Uterus (tissue), 4 donors: ENCODE results near the gene STAMBPL1. TPM values are rescaled to one million over a fixed set of nuclear protein-coding genes. Genes with fewer than 3 reads are reported as not detected.

Experiments
- DNase-seq, 2 donors: peaks; one replicate each; pipeline ENCODE4 v3.0.0-alpha.2; 2019 to 2020
- H3K27ac ChIP-seq, 2 donors: fragments of 200-600 bp; sonication (generic); 1 replicate in 1 of 2; 2 replicates in 1 of 2; pipeline ENCODE4 v1.5.1; 2016 to 2018
- H3K27me3 ChIP-seq, 2 donors: fragments of 200-600 bp; sonication (generic); one replicate each; pipeline ENCODE4 v1.5.1; 2018 to 2019; ENCODE audit warnings: control low read depth in 1 of 2
- H3K36me3 ChIP-seq, 2 donors: fragments of 200-600 bp; sonication (generic); one replicate each; pipeline ENCODE4 v1.5.1; 2019; ENCODE audit warnings: control low read depth in 1 of 2
- H3K4me1 ChIP-seq, 2 donors: fragments of 200-600 bp; sonication (generic); one replicate each; pipeline ENCODE4 v1.5.1; 2018 to 2019; ENCODE audit warnings: control low read depth in 1 of 2
- H3K4me3 ChIP-seq, 2 donors: fragments of 200-600 bp; sonication (generic); 1 replicate in 1 of 2; 2 replicates in 1 of 2; pipeline ENCODE4 v1.5.1; 2018 to 2019; ENCODE audit warnings: mild to moderate bottlenecking in 1 of 2
- H3K9me3 ChIP-seq, 2 donors: fragments of 200-600 bp; sonication (generic); one replicate each; pipeline ENCODE4 v1.5.1; 2019; ENCODE audit warnings: control low read depth in 1 of 2
- POLR2A ChIP-seq, 2 donors: fragments of 450-650 bp; IDR thresholded peaks; one replicate each; pipeline ENCODE4 v1.6.1; 2016; ENCODE audit warnings: antibody characterized with exemption in 2 of 2, mild to moderate bottlenecking in 1 of 2, moderate library complexity in 1 of 2
- intact Hi-C: fragments of 100-400 bp; cut with DNase I; formaldehyde crosslinking; loops from one replicate; pipeline ENCODE4 v1.15.1; 2023; ENCODE audit warnings: low total_unique reads
- total RNA-seq, 4 donors: library from RNA; depleted of rRNA in 3 of 4; stranded (reverse); fragments of >200 nt in 3 of 4; gene quantifications; one replicate each; pipeline versions ENCODE4 v1.1.0 to v1.2.4, GENCODE V29; 2014 to 2023
- TF ChIP-seq, protein P1 (sequence below), 4 experiments: fragments of 200-600 bp in 2 of 4; fragments of 450-650 bp in 2 of 4; sonication (generic) in 2 of 4; IDR thresholded peaks; one replicate each; pipeline ENCODE4 v1.5.1; 2016 to 2019; ENCODE audit warnings: antibody characterized with exemption in 4 of 4, mild to moderate bottlenecking in 2 of 4, moderate library complexity in 1 of 4
- donor health status: DM: yes; HTN: yes; CAD: no.

The STAMBPL1 gene
- total RNA-seq, 4 donors from 2014 or later: 3.8 to 23.6 (median 6.5) TPM

DNA sequence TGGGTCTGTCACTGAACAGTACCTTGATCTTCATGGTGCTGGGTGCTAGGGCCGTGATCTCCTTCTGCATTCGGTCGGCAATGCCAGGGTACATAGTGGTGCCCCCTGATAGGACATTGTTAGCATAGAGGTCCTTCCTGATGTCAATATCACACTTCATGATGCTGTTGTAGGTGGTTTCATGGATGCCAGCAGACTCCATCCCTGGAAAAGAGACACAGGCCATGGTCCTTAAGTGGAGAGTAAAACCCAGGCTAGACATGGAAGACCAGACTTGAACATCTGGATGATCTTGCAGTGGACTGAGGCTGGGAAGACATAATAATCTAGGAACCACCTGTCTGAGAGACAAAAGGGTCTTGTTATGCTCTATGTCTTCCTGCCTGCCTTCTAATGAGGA, 58.0 kb downstream of the STAMBPL1 start:
- no peaks in the 10 kb centered on the region for H3K27me3 ChIP-seq
- no peaks in the 10 kb centered on the region for H3K9me3 ChIP-seq
- DNase-seq: no peak
- H3K4me3 ChIP-seq: no peak overlapping the region
- TF ChIP-seq, protein P1, sequence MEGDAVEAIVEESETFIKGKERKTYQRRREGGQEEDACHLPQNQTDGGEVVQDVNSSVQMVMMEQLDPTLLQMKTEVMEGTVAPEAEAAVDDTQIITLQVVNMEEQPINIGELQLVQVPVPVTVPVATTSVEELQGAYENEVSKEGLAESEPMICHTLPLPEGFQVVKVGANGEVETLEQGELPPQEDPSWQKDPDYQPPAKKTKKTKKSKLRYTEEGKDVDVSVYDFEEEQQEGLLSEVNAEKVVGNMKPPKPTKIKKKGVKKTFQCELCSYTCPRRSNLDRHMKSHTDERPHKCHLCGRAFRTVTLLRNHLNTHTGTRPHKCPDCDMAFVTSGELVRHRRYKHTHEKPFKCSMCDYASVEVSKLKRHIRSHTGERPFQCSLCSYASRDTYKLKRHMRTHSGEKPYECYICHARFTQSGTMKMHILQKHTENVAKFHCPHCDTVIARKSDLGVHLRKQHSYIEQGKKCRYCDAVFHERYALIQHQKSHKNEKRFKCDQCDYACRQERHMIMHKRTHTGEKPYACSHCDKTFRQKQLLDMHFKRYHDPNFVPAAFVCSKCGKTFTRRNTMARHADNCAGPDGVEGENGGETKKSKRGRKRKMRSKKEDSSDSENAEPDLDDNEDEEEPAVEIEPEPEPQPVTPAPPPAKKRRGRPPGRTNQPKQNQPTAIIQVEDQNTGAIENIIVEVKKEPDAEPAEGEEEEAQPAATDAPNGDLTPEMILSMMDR (IDR thresholded peaks at IDR 0.05): no peak
- TF ChIP-seq POLR2A (IDR thresholded peaks at IDR 0.05): no peak
- no peaks in the 10 kb centered on the region for H3K36me3 ChIP-seq
- H3K4me1 ChIP-seq: peaks cover 3 to 6% of the 10 kb centered on the region in 2 donors
- H3K27ac ChIP-seq: peak overlapping the region; percentile 73 to 82
- intact Hi-C loops: loop anchor here (5.0 kb wide), 1 partner anchor 49 kb away; no protein-coding TSS in a partner anchor

- peak overlapping the region; percentile 73 to 82 for H3K27ac ChIP-seq
Measured at GRCh38 chr10:88938938-88939337, 58.9 kb downstream of the STAMBPL1 start.

DNA sequence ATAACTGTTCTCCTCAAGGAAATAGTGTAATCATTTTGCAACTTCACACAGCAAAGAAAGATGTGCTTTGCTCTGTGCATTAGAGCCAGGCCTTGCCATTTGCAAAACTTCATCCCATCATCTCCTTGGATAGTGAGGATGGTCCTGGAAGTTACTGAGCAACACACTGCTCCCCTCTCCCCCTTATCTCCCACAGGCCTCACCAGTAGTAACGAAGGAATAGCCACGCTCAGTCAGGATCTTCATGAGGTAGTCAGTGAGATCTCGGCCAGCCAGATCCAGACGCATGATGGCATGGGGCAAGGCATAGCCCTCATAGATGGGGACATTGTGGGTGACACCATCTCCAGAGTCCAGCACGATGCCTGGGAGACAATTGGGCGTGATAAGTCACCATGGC, 61.0 kb downstream of the STAMBPL1 start:
- TF ChIP-seq, protein P1 (IDR thresholded peaks at IDR 0.05): no peak
- TF ChIP-seq POLR2A (IDR thresholded peaks at IDR 0.05): no peak
- H3K36me3 ChIP-seq: no peaks in the 10 kb centered on the region
- no peaks in the 10 kb centered on the region for H3K9me3 ChIP-seq
- DNase-seq: no peak
- H3K27ac ChIP-seq: peak overlapping the region; percentile 73 to 82
- no peak overlapping the region for H3K4me3 ChIP-seq
- peaks cover 12 to 15% of the 10 kb centered on the region in 2 donors for H3K4me1 ChIP-seq
- H3K27me3 ChIP-seq: no peaks in the 10 kb centered on the region
- intact Hi-C loops: no loop called here

More at GRCh38 chr10:88938938-88939337, 58.9 kb downstream of the STAMBPL1 start:
- Histone ChIP-seq H3K4me3 (no peak overlapping the region), H3K27me3 (no peaks in the 10 kb centered on the region), H3K36me3 (no peaks in the 10 kb centered on the region), H3K4me1 (peaks cover 3 to 6% of the 10 kb centered on the region in 2 donors), H3K9me3 (no peaks in the 10 kb centered on the region)
- DNase-seq: no peak
- intact Hi-C loops: loop anchor here (5.0 kb wide), 1 partner anchor 48 kb away; no protein-coding TSS in a partner anchor
- no peak for TF ChIP-seq POLR2A (IDR thresholded peaks at IDR 0.05)
- TF ChIP-seq, protein P1 (IDR thresholded peaks at IDR 0.05): no peak

DNA sequence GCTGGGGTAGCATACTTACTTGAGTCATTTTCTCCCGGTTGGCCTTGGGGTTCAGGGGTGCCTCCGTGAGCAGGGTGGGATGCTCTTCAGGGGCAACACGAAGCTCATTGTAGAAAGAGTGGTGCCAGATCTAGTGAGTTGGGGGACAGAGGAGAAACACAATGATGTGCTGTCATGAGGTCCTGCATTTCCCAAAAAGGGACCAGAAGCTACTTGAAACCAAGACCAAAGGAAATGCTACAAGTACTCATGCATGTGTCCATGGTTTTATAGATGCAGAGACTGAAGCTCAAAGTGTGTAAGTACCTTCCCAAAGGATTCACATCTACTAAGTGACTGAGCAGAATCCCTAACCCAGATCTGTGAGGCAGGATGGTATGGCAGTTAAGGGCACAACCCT, 63.7 kb downstream of the STAMBPL1 start:
- H3K4me1 ChIP-seq: peaks cover 15 to 22% of the 10 kb centered on the region in 2 donors
- no peak for DNase-seq
- H3K27me3 ChIP-seq: no peaks in the 10 kb centered on the region
- H3K4me3 ChIP-seq: no peak overlapping the region
- H3K36me3 ChIP-seq: no peaks in the 10 kb centered on the region
- TF ChIP-seq POLR2A (IDR thresholded peaks at IDR 0.05): no peak
- TF ChIP-seq, protein P1 (IDR thresholded peaks at IDR 0.05): no peak
- no peaks in the 10 kb centered on the region for H3K9me3 ChIP-seq
- H3K27ac ChIP-seq: peak overlapping the region; percentile 73 to 82
- intact Hi-C loops: no loop called here

DNA sequence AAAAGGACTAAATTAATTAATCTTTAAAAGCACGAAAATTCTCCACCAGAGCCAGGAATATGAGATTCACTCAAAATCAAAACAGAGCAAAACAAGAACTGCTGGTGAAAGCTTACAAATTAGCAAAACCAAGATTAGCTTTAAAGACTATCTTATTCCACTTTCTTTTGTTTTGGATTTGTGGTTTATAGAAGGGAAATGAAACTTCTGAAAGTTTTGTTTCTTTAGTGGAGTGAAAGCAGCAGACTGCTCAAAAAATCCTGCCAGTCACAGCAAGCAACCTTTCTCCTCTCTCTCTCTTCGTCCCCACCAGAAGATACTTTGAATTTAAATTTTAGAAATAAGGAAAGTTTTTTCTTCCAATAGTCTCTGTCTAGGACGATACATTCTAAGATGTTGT, 64.8 kb downstream of the STAMBPL1 start:
- no peaks in the 10 kb centered on the region for H3K9me3 ChIP-seq
- H3K36me3 ChIP-seq: no peaks in the 10 kb centered on the region
- H3K27ac ChIP-seq: peak overlapping the region; percentile 73 to 82
- intact Hi-C loops: no loop called here
- TF ChIP-seq, protein P1 (IDR thresholded peaks at IDR 0.05): no peak
- no peak for TF ChIP-seq POLR2A (IDR thresholded peaks at IDR 0.05)
- no peak overlapping the region for H3K4me3 ChIP-seq
- no peaks in the 10 kb centered on the region for H3K27me3 ChIP-seq
- H3K4me1 ChIP-seq: peaks cover 15 to 22% of the 10 kb centered on the region in 2 donors
- no peak for DNase-seq
